ENCODE measurements around the gene BORCS8.

Gene BORCS8

GRCh38 chr19:19170053-19170872, 21.7 kb downstream of the BORCS8 start, which contains the start of gene MEF2B:
Gene MEF2B (minus strand): TSS chr19:19170263. CDS start chr19:19150735, 19,528 bp downstream.
- DNase-seq (ENCODE audit: low read depth, low spot score): peak; percentile 66
- no peak within 1 kb of the TSS for H3K4me3 ChIP-seq (ENCODE audit: insufficient read length, low read depth)
- H3K9ac ChIP-seq (ENCODE audit: insufficient read length, low read depth): peak within 1 kb of the TSS; percentile 43
- no peaks in the 10 kb centered on the region for H3K9me3 ChIP-seq (ENCODE audit: insufficient read depth, low read length)
- TF ChIP-seq ZNF274 (IDR thresholded peaks at IDR 0.05; ENCODE audit: low read depth, low read length): no peak
- no peak for TF ChIP-seq SUZ12 (IDR thresholded peaks at IDR 0.05; ENCODE audit: extremely low read depth, insufficient read depth, insufficient read length)
- TF ChIP-seq YY1 (IDR thresholded peaks at IDR 0.05; ENCODE audit: insufficient read depth, insufficient read length): no peak
- H3K27me3 ChIP-seq (ENCODE audit: insufficient read depth, insufficient read length): peaks cover 48% of the 10 kb centered on the region
- no peaks in the 10 kb centered on the region for H3K36me3 ChIP-seq (ENCODE audit: insufficient read depth, insufficient read length, low read length)
- H3K4me1 ChIP-seq (ENCODE audit: insufficient read depth, insufficient read length): peaks cover 21% of the 10 kb centered on the region

GRCh38 chr19:19169236-19170052, 22.5 kb downstream of the BORCS8 start:
- H3K9me3 ChIP-seq (ENCODE audit: insufficient read depth, low read length): no peaks in the 10 kb centered on the region
- H3K27me3 ChIP-seq (ENCODE audit: insufficient read depth, insufficient read length): peaks cover 52% of the 10 kb centered on the region
- H3K36me3 ChIP-seq (ENCODE audit: insufficient read depth, insufficient read length, low read length): no peaks in the 10 kb centered on the region
- no peak overlapping the region for H3K9ac ChIP-seq (ENCODE audit: insufficient read length, low read depth)
- DNase-seq (ENCODE audit: low read depth, low spot score): no peak
- TF ChIP-seq ZNF274 (IDR thresholded peaks at IDR 0.05; ENCODE audit: low read depth, low read length) (no peak), SUZ12 (IDR thresholded peaks at IDR 0.05; ENCODE audit: extremely low read depth, insufficient read depth, insufficient read length) (no peak)
- H3K4me1 ChIP-seq (ENCODE audit: insufficient read depth, insufficient read length): peaks cover 21% of the 10 kb centered on the region
- no peak overlapping the region for H3K4me3 ChIP-seq (ENCODE audit: insufficient read length, low read depth)

DNA sequence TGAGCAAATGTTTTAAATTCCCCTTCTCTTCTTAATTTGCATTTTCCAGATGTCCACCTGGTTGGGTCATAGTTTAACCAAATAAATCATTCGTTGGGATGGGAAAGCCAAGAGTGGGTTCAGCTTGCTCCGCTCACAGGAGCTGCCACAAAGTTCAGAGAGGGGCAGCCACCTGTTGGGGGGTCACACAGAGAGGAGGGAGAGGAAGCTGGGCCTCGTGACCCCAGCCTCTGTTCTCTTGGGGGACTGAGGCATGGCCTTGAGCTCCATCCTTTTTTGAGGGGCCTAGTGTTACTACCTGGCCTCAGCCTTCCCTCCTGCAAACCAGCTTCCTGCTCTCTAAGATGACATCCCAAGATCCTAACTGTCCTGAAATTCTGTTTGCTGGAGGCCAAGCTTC, 24.3 kb downstream of the BORCS8 start:
- DNase-seq (ENCODE audit: low read depth, low spot score): no peak
- no peaks in the 10 kb centered on the region for H3K9me3 ChIP-seq (ENCODE audit: insufficient read depth, low read length)
- peaks cover 19% of the 10 kb centered on the region for H3K4me1 ChIP-seq (ENCODE audit: insufficient read depth, insufficient read length)
- H3K36me3 ChIP-seq (ENCODE audit: insufficient read depth, insufficient read length, low read length): no peaks in the 10 kb centered on the region
- H3K9ac ChIP-seq (ENCODE audit: insufficient read length, low read depth): no peak overlapping the region
- H3K27me3 ChIP-seq (ENCODE audit: insufficient read depth, insufficient read length): peaks cover 55% of the 10 kb centered on the region
- H3K4me3 ChIP-seq (ENCODE audit: insufficient read length, low read depth): no peak overlapping the region
- TF ChIP-seq YY1 (IDR thresholded peaks at IDR 0.05; ENCODE audit: insufficient read depth, insufficient read length) (no peak), ZNF274 (IDR thresholded peaks at IDR 0.05; ENCODE audit: low read depth, low read length) (no peak), SUZ12 (IDR thresholded peaks at IDR 0.05; ENCODE audit: extremely low read depth, insufficient read depth, insufficient read length) (no peak)

GRCh38 chr19:19165396-19165795, 26.6 kb downstream of the BORCS8 start:
- Histone ChIP-seq H3K36me3 (ENCODE audit: insufficient read depth, insufficient read length, low read length) (no peaks in the 10 kb centered on the region), H3K4me1 (ENCODE audit: insufficient read depth, insufficient read length) (peaks cover 14% of the 10 kb centered on the region), H3K9me3 (ENCODE audit: insufficient read depth, low read length) (no peaks in the 10 kb centered on the region), H3K27me3 (ENCODE audit: insufficient read depth, insufficient read length) (peaks cover 41% of the 10 kb centered on the region), H3K4me3 (ENCODE audit: insufficient read length, low read depth) (no peak overlapping the region), H3K9ac (ENCODE audit: insufficient read length, low read depth) (no peak overlapping the region)
- no peak for DNase-seq (ENCODE audit: low read depth, low spot score)
- TF ChIP-seq YY1 (IDR thresholded peaks at IDR 0.05; ENCODE audit: insufficient read depth, insufficient read length): no peak

- Histone ChIP-seq H3K4me1 (ENCODE audit: insufficient read depth, insufficient read length) (peaks cover 6% of the 10 kb centered on the region), H3K36me3 (ENCODE audit: insufficient read depth, insufficient read length, low read length) (no peaks in the 10 kb centered on the region), H3K9ac (ENCODE audit: insufficient read length, low read depth) (no peak overlapping the region), H3K27me3 (ENCODE audit: insufficient read depth, insufficient read length) (peaks cover 16% of the 10 kb centered on the region), H3K4me3 (ENCODE audit: insufficient read length, low read depth) (no peak overlapping the region), H3K9me3 (ENCODE audit: insufficient read depth, low read length) (no peaks in the 10 kb centered on the region)
- no peak for TF ChIP-seq YY1 (IDR thresholded peaks at IDR 0.05; ENCODE audit: insufficient read depth, insufficient read length)
- TF ChIP-seq SUZ12 (IDR thresholded peaks at IDR 0.05; ENCODE audit: extremely low read depth, insufficient read depth, insufficient read length): no peak
- TF ChIP-seq ZNF274 (IDR thresholded peaks at IDR 0.05; ENCODE audit: low read depth, low read length): no peak
- DNase-seq (ENCODE audit: low read depth, low spot score): no peak
Observed at GRCh38 chr19:19162495-19162894, 29.5 kb downstream of the BORCS8 start.

DNA sequence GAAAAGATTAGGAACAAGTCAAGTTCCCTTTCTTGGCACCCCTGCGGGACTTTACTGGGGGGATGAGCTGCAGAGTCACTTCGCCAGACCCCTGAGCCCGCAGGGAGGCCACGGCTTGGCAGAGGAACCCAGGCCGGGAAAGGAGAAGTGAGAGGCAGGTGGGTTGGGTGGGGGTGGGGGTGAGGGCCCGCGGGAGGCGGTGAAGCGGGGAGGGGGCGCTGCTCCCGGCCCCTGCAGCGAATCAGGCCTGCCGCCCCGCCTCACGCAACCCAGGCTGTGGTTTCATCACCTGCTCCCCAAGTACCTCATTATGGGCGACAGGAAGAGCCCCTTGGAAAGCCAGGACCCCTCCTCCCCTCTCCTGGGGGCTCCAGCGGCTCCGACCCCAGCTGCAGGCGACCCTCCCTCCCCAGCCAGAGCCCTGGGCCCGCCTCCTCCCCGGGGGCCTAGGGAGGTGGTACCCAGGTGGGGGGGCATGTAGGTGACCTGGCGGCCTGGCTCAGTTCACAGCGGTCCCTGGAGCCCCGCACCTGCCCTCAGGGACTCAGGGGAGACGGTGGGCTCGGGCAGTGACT, 31.4 kb downstream of the BORCS8 start:
- TF ChIP-seq YY1 (IDR thresholded peaks at IDR 0.05; ENCODE audit: insufficient read depth, insufficient read length) (no peak), SUZ12 (IDR thresholded peaks at IDR 0.05; ENCODE audit: extremely low read depth, insufficient read depth, insufficient read length) (no peak), ZNF274 (IDR thresholded peaks at IDR 0.05; ENCODE audit: low read depth, low read length) (no peak)
- DNase-seq (ENCODE audit: low read depth, low spot score): no peak
- H3K36me3 ChIP-seq (ENCODE audit: insufficient read depth, insufficient read length, low read length): no peaks in the 10 kb centered on the region
- peaks cover 25% of the 10 kb centered on the region for H3K27me3 ChIP-seq (ENCODE audit: insufficient read depth, insufficient read length)
- no peak overlapping the region for H3K9ac ChIP-seq (ENCODE audit: insufficient read length, low read depth)
- H3K9me3 ChIP-seq (ENCODE audit: insufficient read depth, low read length): peaks cover 7% of the 10 kb centered on the region
- H3K4me3 ChIP-seq (ENCODE audit: insufficient read length, low read depth): no peak overlapping the region
- peaks cover 4% of the 10 kb centered on the region for H3K4me1 ChIP-seq (ENCODE audit: insufficient read depth, insufficient read length)

DNA sequence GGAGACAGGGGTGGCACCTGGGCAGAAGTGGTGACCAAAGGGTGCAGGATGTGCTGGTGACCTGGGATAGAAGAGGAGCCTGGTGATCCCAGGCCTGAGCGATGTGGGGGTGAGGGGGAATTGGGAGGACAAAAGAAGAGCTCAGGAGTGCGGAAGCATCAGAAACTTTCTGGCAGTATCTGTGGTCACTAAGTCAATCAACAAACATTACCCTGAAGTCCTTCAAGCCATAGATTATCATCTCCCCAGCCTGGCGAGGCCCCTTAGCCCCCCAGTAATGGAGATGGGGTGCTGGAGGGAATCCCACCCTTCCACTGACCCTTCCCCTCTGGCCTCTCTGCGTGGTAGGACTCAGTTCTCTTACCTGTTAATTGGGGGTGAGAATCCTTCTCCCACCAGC, 32.4 kb downstream of the BORCS8 start:
- Histone ChIP-seq H3K9ac (ENCODE audit: insufficient read length, low read depth) (no peak overlapping the region), H3K9me3 (ENCODE audit: insufficient read depth, low read length) (peaks cover 7% of the 10 kb centered on the region), H3K27me3 (ENCODE audit: insufficient read depth, insufficient read length) (peaks cover 28% of the 10 kb centered on the region), H3K4me3 (ENCODE audit: insufficient read length, low read depth) (no peak overlapping the region), H3K36me3 (ENCODE audit: insufficient read depth, insufficient read length, low read length) (no peaks in the 10 kb centered on the region), H3K4me1 (ENCODE audit: insufficient read depth, insufficient read length) (peaks cover 4% of the 10 kb centered on the region)
- DNase-seq (ENCODE audit: low read depth, low spot score): no peak
- TF ChIP-seq SUZ12 (IDR thresholded peaks at IDR 0.05; ENCODE audit: extremely low read depth, insufficient read depth, insufficient read length) (no peak), ZNF274 (IDR thresholded peaks at IDR 0.05; ENCODE audit: low read depth, low read length) (no peak), YY1 (IDR thresholded peaks at IDR 0.05; ENCODE audit: insufficient read depth, insufficient read length) (no peak)

All from NT2/D1 (cell line).